HepG2 (cell line): ENCODE data around the gene LSM14B. TPM values are rescaled to one million over a fixed set of nuclear protein-coding genes. Genes with fewer than 3 reads are reported as not detected.

ENCODE experiments used
- CBFB ChIP-seq: sonication (generic); formaldehyde crosslinking; IDR thresholded peaks from 2 replicates; pipeline ENCODE4 v1.4.0; 2020; ENCODE audit warnings: missing genetic modification reagents
- FOSL2 ChIP-seq: sonication (generic); formaldehyde crosslinking; IDR thresholded peaks from 2 replicates; pipeline ENCODE4 v1.4.0; 2020; ENCODE audit warnings: missing genetic modification reagents
- GABPB1 ChIP-seq: IDR thresholded peaks from 2 replicates; pipeline ENCODE4 v1.6.1; 2016; ENCODE audit warnings: mild to moderate bottlenecking, missing genetic modification reagents, moderate library complexity, missing compliant biosample characterization
- NBN ChIP-seq: fragments of 450-650 bp; conservative IDR thresholded peaks from 2 replicates; pipeline ENCODE4 v1.6.1; 2017
- NCOA2 ChIP-seq: sonication (generic); formaldehyde crosslinking; IDR thresholded peaks from 2 replicates; pipeline ENCODE4 v1.8.0; 2022; ENCODE audit warnings: inconsistent platforms
- SNAPC5 ChIP-seq: sonication (generic); formaldehyde crosslinking; IDR thresholded peaks from 2 replicates; pipeline ENCODE4 v1.8.1; 2023; ENCODE audit warnings: mild to moderate bottlenecking, missing genetic modification reagents, borderline replicate concordance
- ZBTB39 ChIP-seq: sonication (generic); formaldehyde crosslinking; IDR thresholded peaks from 2 replicates; pipeline ENCODE4 v1.5.0; 2020; ENCODE audit warnings: missing genetic modification reagents
- ZBTB40 ChIP-seq, 2 experiments: fragments of 450-650 bp in 1 of 2; sonication (generic) in 1 of 2; formaldehyde crosslinking in 1 of 2; IDR thresholded peaks; 2 replicates each; pipeline versions ENCODE4 v1.6.1 to v1.8.0; 2016 to 2022; ENCODE audit warnings: antibody characterized with exemption in 1 of 2, mild to moderate bottlenecking in 1 of 2, missing genetic modification reagents in 1 of 2
- ZNF335 ChIP-seq: sonication (generic); formaldehyde crosslinking; IDR thresholded peaks from 2 replicates; pipeline ENCODE4 v1.4.0; 2020; ENCODE audit warnings: missing genetic modification reagents
- ZNF546 ChIP-seq: sonication (generic); formaldehyde crosslinking; conservative IDR thresholded peaks from 2 replicates; pipeline ENCODE4 v1.8.1; 2023; ENCODE audit warnings: mild to moderate bottlenecking, missing genetic modification reagents
- ZNF550 ChIP-seq: sonication (generic); formaldehyde crosslinking; IDR thresholded peaks from 2 replicates; pipeline ENCODE4 v1.4.0; 2020; ENCODE audit warnings: mild to moderate bottlenecking, missing genetic modification reagents, borderline replicate concordance
- ZNF687 ChIP-seq: sonication (generic); formaldehyde crosslinking; IDR thresholded peaks from 2 replicates; pipeline ENCODE4 v1.5.1; 2020; ENCODE audit warnings: mild to moderate bottlenecking, missing genetic modification reagents, moderate library complexity
- ZNF737 ChIP-seq: sonication (generic); formaldehyde crosslinking; IDR thresholded peaks from 2 replicates; pipeline ENCODE4 v1.5.0; 2020; ENCODE audit warnings: missing genetic modification reagents, mild to moderate bottlenecking, borderline replicate concordance
- polyA plus RNA-seq, 8 experiments: library from polyadenylated mRNA; depleted of rRNA in 3 of 8; stranded (reverse) in 7 of 8; unstranded in 1 of 8; fragments of >200 nt; fragmentation: Illumina TruSeq in 4 of 8; extraction: Trizol in 4 of 8; gene quantifications; 2 replicates each; pipeline versions ENCODE4 v1.2.1 to v1.2.3, GENCODE V29; 2011 to 2016; ENCODE audit warnings: low read depth in 4 of 8, missing spikeins in 1 of 8, mixed read lengths in 1 of 8; ENCODE audit not compliant: insufficient read depth in 1 of 8
- total RNA-seq, 5 experiments: library from RNA; depleted of rRNA; stranded (reverse); fragments of >200 nt; fragmentation: Illumina TruSeq; extraction: Trizol; gene quantifications; 2 replicates each; pipeline ENCODE4 v1.2.3, GENCODE V29; 2016; ENCODE audit warnings: low read depth in 1 of 5

Gene LSM14B
- total and polyA plus RNA-seq, 2 of the 13 experiments (the other 11 are each of a cell fraction or from before 2014, with no cell fraction given), result 43.3 to 79.2 TPM

GRCh38 chr20:62146019-62146755 lies 23.9 kb downstream of the LSM14B start (continued):
- TF ChIP-seq ZNF550, result no peak
- no peak for TF ChIP-seq ZBTB40 (IDR thresholded peaks at IDR 0.05)
- TF ChIP-seq ZBTB40 (CRISPR knock-in tag; IDR thresholded peaks at IDR 0.05), result peak; percentile 43; the same call in 1 of the 2 replicates
- no peak for TF ChIP-seq SNAPC5 (CRISPR knock-in tag)
- no peak for TF ChIP-seq ZNF546
- TF ChIP-seq GABPB1 (CRISPR knock-in tag), result peak; percentile 58
- no peak for TF ChIP-seq ZNF737
- no peak for TF ChIP-seq ZNF335 (CRISPR knock-in tag)
- TF ChIP-seq NCOA2 (CRISPR knock-in tag), result no peak; the same call in 1 of the 2 replicates
- peak; percentile 24; the same call in 1 of the 2 replicates for TF ChIP-seq CBFB (CRISPR knock-in tag)
- TF ChIP-seq ZNF687 (CRISPR knock-in tag), result peak; percentile 76
- no peak for TF ChIP-seq NBN
- peak; percentile 35; the same call in 1 of the 2 replicates for TF ChIP-seq FOSL2
- TF ChIP-seq ZBTB39, result no peak
